HG03139 (cell line): Measurements from ENCODE around the gene NUP62.
A peak's percentile ranks its signal among the peaks of the same experiment; 100 is the strongest.
"Not testable (repeated sequence)": the region's sequence is repeated elsewhere in the genome, so short reads cannot be mapped to it uniquely, and the experiment has no call there.

Experiments used
- ATAC-seq: cut with Tn5 transposase; IDR thresholded peaks from one replicate; pipeline ENCODE4 v1.9.1; 2021; ENCODE audit not compliant: unreplicated experiment

The NUP62 gene

GRCh38 chr19:49929121-49929610 is at the start of gene NUP62, which contains the start of gene ATF5:
Gene NUP62 (minus strand): TSS chr19:49929504. CDS start chr19:49909807, 19,697 bp downstream.
Gene ATF5 (plus strand): TSS chr19:49929205. CDS start chr19:49930851, 1,646 bp downstream.
- ATAC-seq, result peak; percentile 37

- no peak for ATAC-seq
Measured at GRCh38 chr19:49978324-49978723, 49.0 kb upstream of the NUP62 start.

- ATAC-seq, result no peak
Measured at GRCh38 chr19:49977881-49978280, 48.6 kb upstream of the NUP62 start.

- no peak for ATAC-seq
Measured at GRCh38 chr19:49977076-49977475, 47.8 kb upstream of the NUP62 start.

- no peak for ATAC-seq
Measured at GRCh38 chr19:49976496-49976895, 47.2 kb upstream of the NUP62 start.

- no peak for ATAC-seq
Measured at GRCh38 chr19:49975051-49975450, 45.7 kb upstream of the NUP62 start.

- no peak for ATAC-seq
Measured at GRCh38 chr19:49973987-49974386, 44.7 kb upstream of the NUP62 start.

GRCh38 chr19:49972841-49973240 is 43.5 kb upstream of the NUP62 start:
- no peak for ATAC-seq

- no peak for ATAC-seq
Measured at GRCh38 chr19:49971991-49972411, 42.7 kb upstream of the NUP62 start.

- not testable (repeated sequence) for ATAC-seq
Measured at GRCh38 chr19:49969355-49969754, 40.1 kb upstream of the NUP62 start.

- ATAC-seq, result no peak
Measured at GRCh38 chr19:49968279-49968922, 39.1 kb upstream of the NUP62 start.

- not testable (repeated sequence) for ATAC-seq
Measured at GRCh38 chr19:49960980-49961379, 31.7 kb upstream of the NUP62 start, which contains the start of gene SIGLEC11. Gene SIGLEC11 (minus strand): TSS chr19:49961172. CDS start chr19:49961081, 91 bp downstream.

GRCh38 chr19:49959892-49960291 is 30.6 kb upstream of the NUP62 start:
- ATAC-seq, result not testable (repeated sequence)

GRCh38 chr19:49958596-49958995 is 29.3 kb upstream of the NUP62 start:
- not testable (repeated sequence) for ATAC-seq

- ATAC-seq, result not testable (repeated sequence)
Measured at GRCh38 chr19:49958144-49958543, 28.8 kb upstream of the NUP62 start.

- no peak for ATAC-seq
Measured at GRCh38 chr19:49957262-49957915, 28.1 kb upstream of the NUP62 start.

GRCh38 chr19:49956115-49956495 is 26.8 kb upstream of the NUP62 start:
- ATAC-seq, result no peak

GRCh38 chr19:49954933-49955332 is 25.6 kb upstream of the NUP62 start:
- no peak for ATAC-seq

- ATAC-seq, result no peak
Measured at GRCh38 chr19:49954092-49954829, 25.0 kb upstream of the NUP62 start.

- ATAC-seq, result no peak
Measured at GRCh38 chr19:49953416-49953815, 24.1 kb upstream of the NUP62 start.

- no peak for ATAC-seq
Measured at GRCh38 chr19:49952906-49953305, 23.6 kb upstream of the NUP62 start.

- no peak for ATAC-seq
Measured at GRCh38 chr19:49952479-49952836, 23.2 kb upstream of the NUP62 start.
